Ureter (tissue), 1 donor: ENCODE data around the gene ATG2B. TPM values are rescaled to one million over a fixed set of nuclear protein-coding genes. Genes with fewer than 3 reads are reported as not detected.

Experiments used
- DNase-seq: peaks from one replicate; pipeline ENCODE4 v3.0.0-alpha.2; 2020; ENCODE audit warnings: low spot score
- total RNA-seq: library from RNA; stranded (reverse); gene quantifications from one replicate; pipeline ENCODE4 v1.2.4, GENCODE V29; 2023
- donor health status: DM: yes; HTN: yes; CAD: no.

ATG2B gene
- total RNA-seq, 1 donor from 2014 or later: 35.8 TPM

DNA sequence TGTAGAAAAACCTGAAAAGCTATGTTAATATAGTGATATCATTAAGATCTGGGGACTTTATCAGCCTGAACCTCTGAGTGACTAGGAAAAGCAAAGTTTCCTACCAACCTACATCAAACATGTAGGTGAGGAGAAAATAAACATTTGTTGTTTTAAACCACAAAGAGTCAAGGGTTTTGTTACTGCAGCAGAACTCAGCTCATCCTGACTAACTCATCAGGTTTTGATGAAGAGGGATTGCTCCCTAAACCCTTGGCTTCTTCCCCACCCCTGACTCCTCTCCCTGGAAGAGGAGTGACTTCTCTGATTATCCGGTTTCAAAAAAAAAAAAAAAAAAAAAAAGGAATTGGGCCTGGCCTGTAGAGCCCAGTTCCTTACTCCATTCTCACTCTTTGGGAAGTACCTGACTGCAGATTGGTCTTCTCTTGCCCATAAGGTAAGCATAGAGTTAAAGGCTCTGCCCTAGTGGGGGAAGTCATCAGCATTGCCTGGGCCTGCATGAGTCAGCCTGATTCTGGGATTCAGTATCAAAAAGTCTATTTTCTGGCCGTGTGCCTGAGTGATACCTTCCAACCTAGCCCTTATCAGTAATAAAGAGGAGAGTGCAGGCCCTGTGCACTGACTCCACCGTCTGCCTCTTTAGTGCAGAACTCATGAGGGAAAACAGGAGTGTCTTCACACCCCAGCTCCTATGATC is 90.2 kb downstream of the ATG2B start:
- DNase-seq: no peak

DNA sequence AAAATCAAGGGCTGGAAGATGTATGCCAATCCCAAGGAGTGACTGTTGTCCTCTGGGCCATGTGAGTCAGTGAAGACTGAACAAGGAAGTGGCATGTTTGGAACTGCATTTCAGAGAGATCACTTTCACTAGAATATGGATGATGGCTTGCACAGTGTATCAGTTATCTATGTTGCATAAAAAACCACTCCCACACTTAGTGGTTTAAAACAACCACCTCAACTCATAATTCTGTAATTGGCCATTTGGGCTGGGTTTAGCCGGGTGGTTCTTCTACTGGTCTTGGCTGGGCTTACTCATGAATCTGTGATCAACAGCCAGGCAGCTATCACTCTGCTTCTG is 91.7 kb downstream of the ATG2B start:
- no peak for DNase-seq

DNA sequence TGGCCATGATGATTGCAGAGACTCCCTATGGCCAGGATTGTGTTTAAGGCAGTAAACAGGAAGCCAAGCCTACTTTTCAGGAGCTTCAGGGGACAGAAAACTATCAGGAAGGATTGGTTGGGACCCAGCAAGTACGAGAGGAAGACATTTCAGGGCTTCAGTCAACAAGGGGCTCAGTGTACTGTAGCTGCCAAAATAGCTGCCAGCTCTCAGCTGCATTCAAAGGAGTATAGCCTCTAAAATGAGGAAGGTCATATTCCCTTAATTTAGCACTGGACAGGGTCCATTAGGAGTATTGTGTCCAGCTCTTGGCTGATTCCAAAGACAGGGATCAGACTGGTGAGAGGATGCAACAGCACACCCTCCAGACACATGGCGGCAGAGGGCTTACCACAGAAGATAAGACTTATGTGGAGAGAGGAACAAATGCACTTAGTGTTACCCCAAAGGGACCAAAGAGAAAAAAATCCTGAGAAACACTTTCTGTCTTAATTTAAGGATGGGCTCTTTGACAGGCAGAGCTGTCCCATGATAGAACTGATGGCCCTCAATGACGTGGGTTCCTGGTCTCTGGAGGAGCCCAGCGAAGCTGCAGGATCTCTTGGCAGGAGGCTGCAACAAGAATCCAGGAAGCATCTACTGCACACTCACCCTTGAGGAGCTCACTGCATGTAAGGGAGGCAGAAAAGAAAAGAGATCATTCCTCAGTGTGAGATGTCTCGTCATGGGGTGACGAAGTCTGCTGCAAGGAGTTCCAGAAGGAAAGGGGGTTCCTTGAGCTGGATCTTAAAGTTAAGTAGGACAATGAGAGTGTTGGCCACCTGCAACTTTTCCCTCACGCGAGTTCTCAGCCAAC is 92.3 kb downstream of the ATG2B start:
- no peak for DNase-seq

DNA sequence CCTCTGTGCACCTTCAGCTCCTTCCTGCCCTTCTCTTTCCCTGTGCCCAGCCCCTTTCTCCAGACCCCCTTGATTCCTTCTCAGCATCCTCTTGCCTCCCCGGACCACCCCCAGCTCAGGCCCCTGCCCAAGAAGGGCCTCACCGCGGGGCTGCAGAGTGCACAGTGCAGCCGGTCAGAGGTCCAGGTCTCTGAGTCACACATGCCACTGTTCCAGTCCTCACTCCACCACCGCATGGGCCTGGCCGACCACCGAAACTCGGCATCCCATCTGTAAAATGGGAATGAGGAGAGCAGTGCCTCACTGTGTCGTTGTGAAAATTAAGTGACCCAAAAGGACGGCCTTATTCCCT is 93.8 kb downstream of the ATG2B start:
- no peak for DNase-seq

DNA sequence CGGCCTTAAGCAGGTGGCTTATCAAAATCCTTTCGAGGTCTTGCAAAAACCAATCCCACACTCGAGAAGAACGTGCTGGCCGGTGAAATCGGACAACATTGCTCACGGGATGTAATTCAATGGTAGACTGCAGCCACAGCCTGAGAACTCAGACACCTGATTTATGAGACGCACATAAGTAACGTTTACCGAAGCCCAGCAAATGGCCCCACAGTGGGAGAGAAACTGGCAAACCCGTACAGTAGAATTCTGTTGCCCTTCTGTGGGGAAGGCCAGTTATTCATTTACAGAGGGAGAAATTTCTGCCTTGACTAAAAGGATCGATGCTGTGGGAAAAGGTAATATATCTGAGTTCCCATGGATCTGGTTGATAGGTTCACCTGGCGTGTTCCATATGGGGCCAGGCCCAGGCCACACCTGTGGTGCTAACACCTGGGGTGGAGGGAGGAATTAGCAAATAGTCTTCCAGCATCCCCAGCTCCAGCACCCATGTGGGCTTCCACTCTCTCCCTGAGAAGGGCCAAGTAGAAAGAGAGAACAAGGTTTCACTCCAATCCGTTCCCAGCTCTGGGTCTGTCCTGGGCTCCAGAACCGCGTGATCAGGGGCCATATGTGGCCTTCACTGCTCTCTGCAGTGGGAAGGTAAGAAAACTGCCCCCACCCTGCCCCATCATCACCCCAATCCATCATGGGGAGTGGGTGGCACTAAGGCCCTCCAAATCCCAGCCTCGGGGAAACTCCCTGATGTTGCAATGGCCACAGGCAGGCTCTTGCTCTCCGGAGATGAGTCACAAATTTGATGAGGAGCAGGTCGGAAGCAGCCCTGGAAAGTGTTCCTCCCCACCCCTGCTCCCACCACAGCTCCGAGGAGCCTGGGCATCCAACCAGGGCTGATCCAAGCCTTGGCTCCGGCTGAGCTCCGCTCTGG is 94.4 kb downstream of the ATG2B start:
- peak; percentile 74 for DNase-seq

DNA sequence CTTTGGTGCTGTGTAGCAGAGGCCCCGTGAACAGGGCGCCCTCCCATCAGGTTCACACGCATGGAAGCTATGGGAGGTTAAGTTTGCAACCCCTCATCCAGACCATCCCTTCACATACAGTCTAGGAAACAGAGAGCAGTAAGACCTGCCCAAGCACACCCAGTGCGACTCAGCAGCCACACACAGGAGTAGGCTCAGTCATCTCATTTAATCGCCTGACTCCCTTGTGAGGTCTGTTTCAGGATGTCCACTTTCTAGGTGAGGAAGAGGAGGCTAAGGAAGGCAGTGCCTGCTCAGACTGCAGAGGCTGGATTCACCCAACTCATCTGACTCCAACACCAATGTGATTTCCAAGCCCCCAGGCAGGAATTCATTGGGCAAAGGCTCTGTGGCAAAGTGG is 95.2 kb downstream of the ATG2B start:
- no peak for DNase-seq

DNA sequence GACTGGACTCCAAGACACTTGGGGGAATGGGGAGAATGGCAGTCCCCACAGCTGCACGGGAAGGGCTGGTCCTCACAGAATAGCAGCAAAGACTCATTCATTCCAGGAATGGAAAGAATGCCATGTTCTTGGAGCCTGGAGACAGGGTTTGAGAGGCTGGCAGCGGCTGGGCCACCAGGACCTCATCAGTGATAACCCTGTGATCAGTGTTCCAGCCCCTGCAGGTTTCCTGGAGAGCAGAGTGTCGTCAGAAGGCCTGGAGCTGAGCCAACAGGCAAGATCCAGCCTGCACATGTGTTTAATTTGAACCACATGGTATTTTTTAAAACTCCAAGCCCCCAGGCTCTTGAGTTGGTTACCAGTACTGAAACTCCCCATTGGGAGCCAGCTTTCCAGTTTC is 95.8 kb downstream of the ATG2B start:
- DNase-seq: peak; percentile 75

DNA sequence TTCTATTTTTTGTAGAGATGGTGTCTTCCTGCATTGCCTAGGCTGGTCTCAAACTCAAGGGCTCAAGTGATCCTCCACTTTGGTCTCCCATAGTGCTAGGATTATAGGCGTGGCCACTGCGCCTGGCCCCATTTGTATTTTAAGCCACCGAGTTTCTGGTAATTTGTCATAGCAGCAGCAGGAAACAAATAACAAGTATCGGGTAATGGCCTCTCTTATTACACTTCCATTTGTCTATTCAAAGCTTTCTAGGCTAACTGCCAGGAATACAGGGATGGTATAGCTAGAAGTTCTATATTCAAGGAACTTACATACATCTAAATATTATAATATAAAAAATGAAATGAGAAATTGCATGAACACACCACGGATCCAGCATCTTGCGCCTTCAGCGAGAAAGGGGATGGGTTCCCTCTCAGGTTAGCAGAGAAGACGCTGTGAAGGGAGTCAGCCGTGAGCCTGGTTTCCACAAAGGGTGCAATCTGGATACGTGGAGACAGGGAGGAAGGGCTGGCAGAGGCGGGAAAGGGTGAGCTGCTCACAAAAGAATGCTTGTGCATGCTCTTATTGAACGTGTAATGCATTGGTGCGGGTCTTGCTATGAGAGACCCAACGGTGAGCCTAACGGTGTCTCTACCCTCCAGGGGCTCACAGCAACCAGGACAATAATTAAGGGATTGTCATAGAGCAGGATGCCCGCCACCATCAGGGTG is 97.6 kb downstream of the ATG2B start:
- no peak for DNase-seq

DNA sequence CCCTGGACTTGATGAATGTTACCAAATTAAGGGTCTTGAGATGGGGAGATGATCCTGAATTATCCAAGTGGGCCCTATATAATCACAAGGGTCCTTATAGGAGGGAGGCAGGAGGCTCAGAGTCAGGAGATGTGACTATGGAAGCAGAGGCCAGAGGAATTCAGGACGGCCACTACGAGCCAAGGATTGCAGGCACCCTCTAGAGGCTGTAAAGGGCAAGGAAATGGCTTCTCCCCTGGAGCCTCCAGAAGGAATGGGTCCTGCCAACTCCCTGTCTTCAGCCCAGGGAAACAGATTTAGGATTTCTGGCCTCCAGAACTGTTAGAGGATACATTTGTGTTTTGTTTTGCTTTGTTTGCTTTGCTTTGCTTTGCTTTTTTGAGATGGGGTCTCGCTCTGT is 98.3 kb downstream of the ATG2B start:
- no peak for DNase-seq

DNA sequence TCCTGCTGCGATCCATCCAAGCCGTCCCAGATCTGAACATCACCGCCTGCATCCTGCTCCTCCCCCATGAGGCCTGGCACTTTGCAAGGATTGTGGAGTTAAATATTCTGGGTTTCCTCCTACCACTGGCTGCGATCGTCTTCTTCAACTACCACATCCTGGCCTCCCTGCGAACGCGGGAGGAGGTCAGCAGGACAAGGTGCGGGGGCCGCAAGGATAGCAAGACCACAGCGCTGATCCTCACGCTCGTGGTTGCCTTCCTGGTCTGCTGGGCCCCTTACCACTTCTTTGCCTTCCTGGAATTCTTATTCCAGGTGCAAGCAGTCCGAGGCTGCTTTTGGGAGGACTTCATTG is 99.0 kb downstream of the ATG2B start:
- no peak for DNase-seq

DNA sequence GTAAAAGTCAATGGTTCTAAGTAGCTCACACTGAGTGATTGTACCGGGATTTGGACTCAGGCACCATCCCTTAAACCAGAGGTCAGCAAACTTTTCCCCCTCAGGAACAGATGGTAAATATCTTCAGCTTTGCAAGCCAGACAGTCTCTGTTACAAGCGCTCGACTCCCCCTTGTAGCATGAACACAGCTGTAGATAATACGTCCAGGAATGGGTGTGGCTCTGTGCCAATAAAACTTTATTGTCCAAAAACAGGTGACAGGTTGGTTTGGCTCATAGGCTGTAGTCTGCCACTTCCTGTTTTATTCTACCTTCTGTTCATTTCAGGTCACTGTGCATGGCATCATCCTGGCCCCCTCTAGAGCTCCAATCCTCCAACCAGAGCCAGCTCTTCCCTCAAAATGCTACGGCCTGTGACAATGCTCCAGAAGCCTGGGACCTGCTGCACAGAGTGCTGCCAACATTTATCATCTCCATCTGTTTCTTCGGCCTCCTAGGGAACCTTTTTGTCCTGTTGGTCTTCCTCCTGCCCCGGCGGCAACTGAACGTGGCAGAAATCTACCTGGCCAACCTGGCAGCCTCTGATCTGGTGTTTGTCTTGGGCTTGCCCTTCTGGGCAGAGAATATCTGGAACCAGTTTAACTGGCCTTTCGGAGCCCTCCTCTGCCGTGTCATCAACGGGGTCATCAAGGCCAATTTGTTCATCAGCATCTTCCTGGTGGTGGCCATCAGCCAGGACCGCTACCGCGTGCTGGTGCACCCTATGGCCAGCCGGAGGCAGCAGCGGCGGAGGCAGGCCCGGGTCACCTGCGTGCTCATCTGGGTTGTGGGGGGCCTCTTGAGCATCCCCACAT is 99.6 kb downstream of the ATG2B start:
- no peak for DNase-seq

DNA sequence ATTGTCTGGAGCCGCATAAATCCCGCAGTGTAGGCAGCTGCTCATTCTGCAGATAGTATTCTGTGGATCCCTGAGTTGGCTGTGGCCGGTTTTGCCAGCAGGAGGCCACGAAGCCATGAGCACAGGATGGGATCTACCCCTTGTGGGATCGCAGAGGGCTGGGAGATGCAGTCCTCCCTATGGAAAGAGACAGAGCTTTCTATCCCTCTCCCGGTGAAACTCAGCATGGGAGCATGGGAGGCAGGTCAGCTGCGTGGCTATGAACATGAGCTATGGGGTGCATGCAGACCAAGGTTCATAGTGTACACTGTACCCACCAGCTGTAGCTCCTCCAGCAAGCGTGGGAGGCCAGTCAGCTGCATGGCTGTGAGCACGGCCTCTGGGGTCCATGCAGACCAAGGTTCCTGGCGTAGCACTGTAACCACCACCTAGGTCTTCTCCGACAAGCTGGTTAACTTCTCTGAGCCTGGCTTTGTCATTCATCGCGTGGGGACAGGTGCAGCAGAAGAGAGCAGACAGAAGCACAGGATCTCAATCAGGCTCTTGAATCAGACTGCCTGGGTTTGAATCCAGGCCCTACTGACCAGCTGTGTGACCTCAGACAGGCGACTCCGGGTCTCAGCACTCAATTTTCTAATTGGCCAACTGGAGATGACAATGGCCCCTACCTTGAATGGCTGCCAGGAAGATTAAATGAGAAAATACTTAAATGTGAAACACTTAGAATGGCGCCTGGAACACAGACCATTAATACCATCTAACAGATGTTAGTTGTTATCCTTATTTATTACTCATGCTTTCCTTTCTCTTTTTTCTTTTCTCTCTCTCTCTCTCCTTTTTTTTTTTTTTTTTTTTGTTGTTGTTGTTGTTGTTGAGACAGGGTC is 101.1 kb downstream of the ATG2B start:
- DNase-seq: no peak

DNA sequence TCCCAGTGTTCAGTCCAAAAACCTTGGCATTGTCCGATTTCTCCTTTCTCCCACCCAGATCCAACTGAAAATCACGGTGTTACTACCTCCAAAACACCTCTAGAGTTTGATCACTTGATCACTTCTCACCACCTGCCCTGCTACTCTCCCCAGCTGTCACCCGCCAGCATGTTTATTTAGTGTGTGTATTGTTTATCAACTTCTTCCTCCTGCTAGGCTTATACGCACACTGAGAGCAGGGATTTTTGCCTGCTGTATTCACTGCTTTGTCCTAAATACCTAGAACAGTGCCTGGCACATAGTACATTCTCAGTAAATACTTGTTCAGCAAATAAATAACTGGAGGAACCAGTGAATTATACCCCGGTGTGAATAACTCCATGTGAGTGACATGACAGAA is 102.1 kb downstream of the ATG2B start:
- no peak for DNase-seq

DNA sequence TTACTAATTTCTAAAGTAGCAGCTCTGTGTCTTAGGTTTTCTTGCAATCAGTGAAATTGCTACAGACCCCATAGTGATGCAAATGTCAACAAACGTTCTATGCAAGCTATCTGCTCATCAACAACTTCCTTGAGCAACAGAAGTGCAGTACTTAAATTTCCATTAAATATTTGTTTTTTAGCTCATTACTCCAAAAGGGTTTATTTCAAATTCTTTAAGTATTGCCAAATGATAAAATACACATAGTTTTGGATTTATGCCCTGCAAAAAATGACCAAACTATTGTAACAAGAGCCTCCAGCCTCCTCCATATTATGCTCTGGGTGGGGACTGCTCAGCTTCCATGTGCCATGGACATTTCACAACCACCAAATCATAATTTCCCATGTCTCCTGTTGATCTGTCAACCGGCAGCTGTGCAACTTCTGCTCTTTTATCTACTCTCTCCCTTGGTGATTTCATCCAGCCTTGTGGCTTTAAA is 102.8 kb downstream of the ATG2B start:
- DNase-seq: no peak

DNA sequence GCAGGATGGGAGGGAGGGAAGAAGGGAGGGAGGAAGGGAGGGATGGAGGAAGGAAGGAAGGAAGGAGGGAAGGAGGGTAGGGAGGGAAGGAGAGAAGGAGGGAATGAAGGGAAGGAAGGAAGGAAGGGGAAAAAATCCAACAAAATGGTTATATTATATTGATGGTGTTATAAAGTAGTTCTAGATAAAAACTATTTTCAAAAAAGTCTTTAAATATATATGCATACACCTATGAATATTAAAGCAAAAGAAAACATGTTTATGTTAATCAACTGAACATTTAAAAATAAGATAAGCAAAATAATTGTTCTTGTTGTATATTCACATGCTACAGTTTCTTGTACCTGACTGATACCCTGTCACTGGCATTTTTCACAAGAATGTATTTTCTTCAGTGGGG is 105.2 kb downstream of the ATG2B start:
- no peak for DNase-seq

DNA sequence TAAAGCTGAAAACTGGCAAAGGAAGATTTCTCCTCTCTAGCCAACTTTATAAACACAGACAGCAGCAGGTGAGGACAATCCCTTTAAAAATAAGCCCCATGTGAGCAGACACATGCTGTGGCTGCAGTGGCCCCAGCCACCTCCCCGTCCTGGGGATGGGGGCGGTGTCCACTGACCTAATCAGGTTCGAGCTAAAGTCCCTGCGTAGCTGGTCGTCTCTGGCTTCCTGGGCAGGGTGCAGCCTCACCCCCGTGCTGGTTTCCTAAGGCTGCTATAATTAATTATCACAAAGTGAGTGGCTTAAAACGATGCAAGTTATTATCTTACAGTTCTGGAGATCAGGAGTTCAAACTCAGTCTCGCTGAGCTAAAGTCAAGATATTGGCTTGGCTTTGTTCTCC is 106.1 kb downstream of the ATG2B start:
- DNase-seq: no peak

DNA sequence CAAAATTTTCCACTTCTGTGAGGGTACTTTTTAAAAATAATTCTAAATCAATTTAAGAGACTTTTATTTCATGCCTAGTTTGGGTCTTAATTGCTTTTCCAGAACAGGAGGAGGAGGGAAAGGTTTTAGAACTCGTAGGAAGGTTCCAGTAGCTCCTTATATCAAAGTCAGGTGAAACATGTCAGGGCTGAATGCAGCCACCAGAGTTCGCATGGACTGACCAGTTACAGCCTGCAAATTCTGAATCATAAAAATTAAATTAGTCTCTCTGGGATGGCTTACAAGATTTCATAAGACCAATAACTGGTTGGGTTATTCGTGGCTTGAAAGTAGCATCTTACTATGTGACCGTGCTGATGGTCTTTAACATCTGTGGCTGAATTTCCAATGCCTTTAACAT is 106.7 kb downstream of the ATG2B start:
- no peak for DNase-seq

DNA sequence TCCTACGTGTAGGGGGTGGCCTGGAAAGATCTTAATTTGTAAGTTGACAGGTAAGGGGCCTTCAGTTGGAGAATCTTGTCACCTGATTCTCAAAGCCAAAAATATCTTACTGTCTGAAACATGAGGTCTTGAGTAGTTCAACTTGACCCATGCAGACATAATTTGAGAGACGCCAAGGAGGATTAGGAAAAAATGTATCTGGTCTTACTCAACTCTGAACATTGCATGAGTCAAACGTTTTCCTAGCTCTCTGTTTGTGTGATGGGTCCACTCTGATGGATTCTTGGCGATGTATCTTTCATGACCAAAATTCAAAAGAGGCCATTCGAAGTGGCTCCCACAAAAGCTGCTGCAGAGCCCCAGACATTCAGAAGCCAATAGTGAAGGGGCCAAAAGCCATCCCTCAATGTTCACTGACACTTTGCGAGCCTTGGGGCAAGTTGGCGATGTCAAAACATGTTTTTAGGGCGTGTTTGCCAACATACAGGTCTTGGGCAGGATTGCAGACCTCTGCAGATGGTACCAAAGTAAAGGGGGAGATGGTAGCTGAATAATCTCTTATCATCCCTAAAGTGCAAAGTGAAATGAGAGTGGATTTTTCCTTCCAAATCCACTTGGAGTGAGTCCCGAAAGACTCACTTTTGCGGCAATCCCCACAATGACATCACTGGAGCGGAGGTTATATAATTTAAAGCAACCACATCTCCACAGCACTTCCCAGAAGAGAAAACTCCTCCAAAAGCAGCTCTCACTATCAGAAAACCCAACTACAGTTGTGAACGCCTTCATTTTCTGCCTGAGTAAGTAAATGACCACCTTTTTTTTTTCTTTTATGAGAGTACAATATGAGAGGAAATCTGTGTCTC is 107.4 kb downstream of the ATG2B start, which contains the start of gene BDKRB1:
TSS of gene BDKRB1 (plus strand) at position 710 of the 866 bp plus-strand sequence. CDS start 7,473 bp downstream, outside the sequence.
- no peak for DNase-seq

DNA sequence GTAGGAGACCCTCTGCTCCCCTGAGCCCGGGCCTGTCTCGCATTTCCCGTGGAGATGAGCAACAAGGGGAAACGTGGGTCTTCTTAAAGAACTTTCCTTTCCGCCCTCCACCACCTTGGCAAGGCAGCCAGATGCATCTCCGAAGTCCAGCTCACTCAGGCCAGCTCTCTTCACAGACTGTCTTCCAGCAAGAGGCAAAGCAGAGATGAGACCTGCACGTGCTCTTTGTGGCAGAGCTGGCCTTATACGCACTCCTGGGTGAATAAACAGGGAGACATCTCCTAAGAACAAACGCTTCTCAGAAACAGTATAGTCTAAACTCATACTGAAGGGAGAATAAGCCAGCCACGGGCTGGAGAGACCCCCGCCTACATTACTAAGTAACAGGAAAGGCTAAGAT is 108.5 kb downstream of the ATG2B start:
- DNase-seq: no peak
